Stimulated activated CD4-positive, alpha-beta T cell treated with anti-CD3 and anti-CD28 coated beads, Interleukin-4, amount 100 ng/mL, for 1 hour (primary cell): ENCODE measurements around the gene SEMA5B.

Source experiments
- DNase-seq: peaks from one replicate; pipeline ENCODE4 v3.0.0-alpha.2; 2020

The SEMA5B gene

DNA sequence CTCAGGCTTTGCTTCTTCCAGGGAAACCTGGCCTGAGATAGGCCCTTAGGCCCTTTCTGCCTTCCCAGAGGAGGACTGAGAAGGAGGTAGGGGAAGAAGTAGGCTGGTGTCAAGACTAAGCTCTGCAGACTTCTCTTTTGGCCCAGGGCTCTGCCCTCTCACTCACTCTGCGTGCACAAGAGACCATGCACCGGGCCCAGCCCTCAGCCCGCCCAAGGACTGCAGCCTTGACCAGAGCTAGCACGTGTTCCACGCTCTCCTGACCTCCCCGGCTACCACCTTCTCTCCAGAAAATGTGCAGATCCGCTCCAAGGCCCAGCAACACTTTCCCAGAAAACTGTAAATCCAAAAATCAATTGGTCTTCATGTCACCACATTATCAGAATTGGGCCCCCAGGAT lies 59.8 kb downstream of the SEMA5B start:
- DNase-seq, result no peak

DNA sequence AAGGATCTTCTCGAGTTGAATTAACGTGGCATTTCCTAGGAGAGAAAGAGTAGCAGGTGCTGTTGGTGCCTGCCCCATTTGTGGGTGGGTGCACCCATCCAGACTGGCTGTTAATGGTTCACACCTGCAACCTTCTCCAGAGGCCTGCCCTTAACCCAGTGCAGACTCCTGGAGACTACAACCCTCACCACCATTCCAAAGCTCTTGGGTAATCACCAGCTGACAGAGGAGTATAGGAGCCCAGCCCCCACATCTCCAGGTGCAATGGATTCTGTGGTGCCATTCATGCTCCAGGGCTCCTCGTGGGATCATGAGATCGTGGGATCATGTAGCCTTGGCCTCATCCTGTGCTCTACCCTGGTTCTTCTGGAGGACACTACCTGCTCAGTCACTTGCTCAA lies 60.2 kb downstream of the SEMA5B start:
- no peak for DNase-seq

- no peak for DNase-seq
Measured at GRCh38 chr3:122966045-122966444, 61.5 kb downstream of the SEMA5B start.

- no peak for DNase-seq
Measured at GRCh38 chr3:122964811-122965210, 62.8 kb downstream of the SEMA5B start.

DNA sequence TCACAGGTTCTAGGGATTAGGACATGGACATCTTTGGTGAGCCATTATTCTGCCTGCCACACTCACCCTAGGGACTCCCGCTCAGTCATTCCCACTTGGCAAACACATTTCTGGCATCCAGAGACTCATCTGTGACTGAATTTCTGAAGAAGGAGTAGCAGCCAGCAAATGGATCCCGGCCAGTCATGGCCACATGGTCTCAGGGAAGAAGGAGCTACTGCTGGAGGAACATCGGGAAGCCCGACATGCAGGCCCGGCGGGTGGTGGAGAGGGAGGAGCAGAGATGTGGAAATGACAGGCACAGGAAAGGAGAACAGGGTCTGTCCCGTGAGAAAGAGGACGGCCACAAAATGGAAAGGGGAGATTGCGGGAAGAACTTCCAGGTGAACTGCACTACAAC lies 65.4 kb downstream of the SEMA5B start:
- DNase-seq, result no peak

DNA sequence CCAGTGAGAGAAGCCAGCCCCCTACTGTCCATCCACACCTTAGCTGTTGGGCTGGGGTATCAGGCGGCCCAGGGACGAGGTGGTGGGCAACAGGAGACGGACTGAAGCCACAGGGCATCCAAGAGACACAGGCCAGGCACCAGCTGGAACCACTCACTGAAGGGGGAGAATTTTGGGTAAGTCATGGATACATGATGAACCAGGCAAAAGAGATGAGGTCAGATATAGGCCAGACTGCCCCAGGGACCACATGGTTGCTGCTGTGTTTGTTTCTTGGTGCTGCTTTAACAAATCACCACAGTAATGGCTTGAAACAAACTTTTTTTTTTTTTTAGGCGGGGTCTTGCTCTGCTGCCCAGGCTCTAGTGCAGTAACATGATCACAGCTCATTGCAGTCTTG lies 66.4 kb downstream of the SEMA5B start:
- no peak for DNase-seq

GRCh38 chr3:122960652-122961051 lies 66.9 kb downstream of the SEMA5B start:
- no peak for DNase-seq

DNA sequence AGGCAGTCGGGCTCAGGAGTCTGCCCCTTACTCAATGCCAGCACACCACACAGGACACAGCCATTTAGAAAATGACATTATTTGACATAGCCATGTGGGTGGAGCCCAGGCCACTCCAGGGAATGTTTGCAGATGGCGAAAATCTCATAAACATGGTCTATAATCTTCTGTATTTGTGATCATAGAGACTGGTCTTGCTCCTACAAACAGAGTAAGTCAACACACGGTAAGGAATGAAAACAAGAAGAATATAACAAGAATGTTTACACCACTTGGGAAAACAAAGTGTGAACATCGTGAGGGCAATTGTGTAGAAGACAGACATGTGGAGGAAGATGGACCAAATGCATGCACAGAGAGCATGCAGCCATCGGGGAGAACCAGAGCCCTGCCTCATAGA lies 68.2 kb downstream of the SEMA5B start:
- no peak for DNase-seq

DNA sequence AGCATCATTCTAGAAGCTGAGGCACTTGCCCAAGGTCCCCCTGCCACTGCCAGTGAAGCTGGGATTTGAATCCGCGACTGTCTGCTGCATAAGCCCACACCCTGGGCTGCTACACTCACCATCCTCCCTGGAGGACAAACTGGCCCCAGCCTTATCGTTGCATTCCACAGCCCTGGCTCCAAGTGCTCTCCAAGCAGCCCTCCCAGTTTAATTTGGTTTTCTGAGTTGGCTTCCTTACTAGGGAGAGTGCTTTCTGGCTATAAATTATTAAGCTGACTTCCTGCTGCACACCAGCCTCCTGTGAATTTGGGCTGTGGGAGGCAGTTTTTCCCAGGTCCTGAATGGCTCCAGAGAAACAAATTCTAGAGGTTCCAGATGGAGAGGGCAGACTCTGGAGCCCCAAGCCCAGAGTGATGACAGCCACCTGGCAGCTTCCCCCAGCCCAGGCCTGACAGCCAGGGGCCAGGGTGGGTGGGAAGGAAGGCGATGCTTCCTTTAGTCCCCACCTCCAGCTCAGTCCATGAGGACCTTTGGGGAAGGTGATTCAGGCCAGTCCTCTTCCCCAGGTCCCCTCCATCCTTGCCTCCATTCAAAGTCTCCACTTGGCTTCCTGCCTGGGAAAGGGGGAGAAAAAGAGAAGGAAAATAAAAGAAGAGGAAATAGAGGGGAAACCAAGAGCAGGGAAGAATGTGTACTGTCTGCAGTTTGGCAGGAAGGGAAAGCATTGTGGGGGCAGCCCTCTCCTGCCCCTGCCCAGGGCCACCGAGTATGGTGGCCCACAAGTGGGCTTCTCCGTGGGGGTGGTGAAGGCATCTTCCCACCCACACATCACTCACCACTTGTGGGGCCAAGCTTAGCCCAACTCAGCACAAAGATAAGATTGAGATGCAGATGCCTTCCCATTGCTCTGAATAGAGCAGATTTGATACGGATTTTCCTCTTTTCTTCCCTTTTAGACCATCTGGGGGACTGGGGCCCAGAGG lies 69.6 kb downstream of the SEMA5B start:
- DNase-seq, result no peak

GRCh38 chr3:122956693-122957455 lies 70.7 kb downstream of the SEMA5B start:
- no peak for DNase-seq

GRCh38 chr3:122955916-122956692 lies 71.5 kb downstream of the SEMA5B start:
- no peak for DNase-seq

- DNase-seq, result no peak
Measured at GRCh38 chr3:122952520-122952919, 75.0 kb downstream of the SEMA5B start.

DNA sequence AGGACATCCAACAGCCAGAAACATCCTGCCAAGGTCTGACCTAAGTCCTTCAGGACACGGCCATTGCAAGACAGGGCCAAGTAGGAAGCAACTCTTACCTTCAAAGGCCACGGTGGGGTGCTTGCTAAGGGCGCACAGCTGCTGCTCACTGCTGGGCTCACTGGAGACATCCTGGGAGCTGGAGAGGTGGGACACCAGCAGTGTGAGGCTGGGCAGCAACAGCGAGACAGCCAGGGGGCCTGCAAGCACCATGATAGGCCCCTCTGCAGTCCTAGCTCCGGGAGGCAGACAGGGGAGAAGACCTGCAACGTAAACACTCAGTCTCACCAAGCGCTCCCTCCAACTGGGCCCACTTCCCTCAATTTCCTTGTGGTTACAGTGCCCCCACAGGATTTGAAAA lies 79.2 kb downstream of the SEMA5B start:
- no peak for DNase-seq

- DNase-seq, result no peak
Measured at GRCh38 chr3:122947738-122948137, 79.8 kb downstream of the SEMA5B start.

- no peak for DNase-seq
Measured at GRCh38 chr3:122947196-122947595, 80.4 kb downstream of the SEMA5B start.

DNA sequence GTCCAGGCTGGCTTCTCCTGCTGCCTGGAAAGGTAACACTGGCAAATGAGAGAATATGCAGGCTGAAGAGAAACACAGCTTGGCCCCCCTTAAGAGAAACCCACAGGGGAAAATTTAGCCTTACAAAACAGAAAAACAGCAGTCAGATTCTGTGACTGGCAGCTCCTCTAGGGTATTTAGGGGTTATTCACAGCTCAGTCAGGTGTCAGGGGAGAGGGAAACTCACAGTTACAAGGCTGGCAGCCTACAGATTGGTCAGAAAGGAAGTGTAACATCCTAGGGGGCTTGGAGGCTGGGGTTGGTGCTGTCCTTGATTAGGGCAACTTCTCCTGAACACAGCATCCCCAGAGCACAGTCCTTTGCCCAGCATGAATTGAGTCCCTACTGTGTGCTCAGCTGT lies 81.4 kb downstream of the SEMA5B start:
- DNase-seq, result no peak

- no peak for DNase-seq
Measured at GRCh38 chr3:122945230-122945629, 82.3 kb downstream of the SEMA5B start.

- DNase-seq, result no peak
Measured at GRCh38 chr3:122944671-122945161, 82.8 kb downstream of the SEMA5B start.

- no peak for DNase-seq
Measured at GRCh38 chr3:122943828-122944190, 83.8 kb downstream of the SEMA5B start.

- peak; percentile 32 for DNase-seq
Measured at GRCh38 chr3:122942937-122943827, 84.4 kb downstream of the SEMA5B start.

- DNase-seq, result no peak
Measured at GRCh38 chr3:122942239-122942638, 85.3 kb downstream of the SEMA5B start.
